ENCODE results near the gene MKNK2. TPM values are rescaled to one million over a fixed set of nuclear protein-coding genes. Genes with fewer than 3 reads are reported as not detected.
"Not testable (repeated sequence)": the region's sequence is repeated elsewhere in the genome, so short reads cannot be mapped to it uniquely, and the experiment has no call there.

The MKNK2 gene
- total RNA-seq, 1 donor from 2014 or later, result 154 TPM

- no peak for TF ChIP-seq CTCF (conservative IDR thresholded peaks at IDR 0.05; ENCODE audit: low read depth, low read length)
- H3K4me3 ChIP-seq (ENCODE audit: low read depth, low read length), result no peak overlapping the region
- no peak for DNase-seq (ENCODE audit: low read depth)
Observed at GRCh38 chr19:1991018-1991913, 59.8 kb downstream of the MKNK2 start.

- no peak overlapping the region for H3K4me3 ChIP-seq (ENCODE audit: low read depth, low read length)
- TF ChIP-seq CTCF (conservative IDR thresholded peaks at IDR 0.05; ENCODE audit: low read depth, low read length), result no peak
- DNase-seq (ENCODE audit: low read depth), result no peak
Observed at GRCh38 chr19:1990230-1991017, 60.6 kb downstream of the MKNK2 start.

GRCh38 chr19:1989513-1990229 is 61.4 kb downstream of the MKNK2 start:
- TF ChIP-seq CTCF (conservative IDR thresholded peaks at IDR 0.05; ENCODE audit: low read depth, low read length), result no peak
- DNase-seq (ENCODE audit: low read depth), result no peak
- H3K4me3 ChIP-seq (ENCODE audit: low read depth, low read length), result no peak overlapping the region

DNA sequence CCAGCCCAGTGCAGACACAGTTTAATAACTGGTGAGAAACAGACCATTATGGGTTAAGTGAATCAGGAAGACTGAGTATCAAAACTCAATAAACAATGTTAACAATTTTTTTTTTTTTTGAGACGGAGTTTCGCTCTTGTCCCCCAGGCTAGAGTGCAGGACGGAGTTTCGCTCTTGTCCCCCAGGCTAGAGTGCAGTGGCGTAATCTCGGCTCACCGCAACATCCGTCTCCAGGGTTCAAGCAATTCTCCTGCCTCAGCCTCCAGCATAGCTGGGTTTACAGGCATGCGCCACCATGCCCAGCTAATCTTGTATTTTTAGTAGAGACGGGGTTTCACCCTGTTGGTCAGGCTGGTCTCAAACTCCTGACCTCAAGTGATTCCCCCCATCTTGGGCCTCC is 62.6 kb downstream of the MKNK2 start:
- H3K4me3 ChIP-seq (ENCODE audit: low read depth, low read length); DNase-seq (ENCODE audit: low read depth): not testable (repeated sequence)

Other genes with a start within 250 kb of the MKNK2 start
- 1.7 and 4.6 TPM in 2 replicates for gene ATP8B3, start 239.0 kb downstream of the MKNK2 start, total RNA-seq
- 14.5 and 18.4 TPM in 2 replicates for gene REXO1, start 202.8 kb downstream of the MKNK2 start, total RNA-seq
- gene KLF16, start 187.7 kb downstream of the MKNK2 start, total RNA-seq, result 28.1 and 28.8 TPM in 2 replicates
- 83.4 and 112 TPM in 2 replicates for gene ABHD17A, start 165.7 kb downstream of the MKNK2 start, total RNA-seq
- 10.3 and 12.6 TPM in 2 replicates for gene ADAT3, start 145.8 kb downstream of the MKNK2 start, total RNA-seq
- gene SCAMP4, start 145.8 kb downstream of the MKNK2 start, total RNA-seq, result 108 and 134 TPM in 2 replicates
- 82.9 and 85.4 TPM in 2 replicates for gene CSNK1G2, start 110.1 kb downstream of the MKNK2 start, total RNA-seq
- 56.2 and 59.7 TPM in 2 replicates for gene BTBD2, start 35.5 kb downstream of the MKNK2 start, total RNA-seq
- 29.9 and 36.0 TPM in 2 replicates for gene MOB3A, start 45.1 kb upstream of the MKNK2 start, total RNA-seq
- gene IZUMO4, start 45.7 kb upstream of the MKNK2 start, total RNA-seq, result 1.0 and 5.2 TPM in 2 replicates
- gene AP3D1, start 100.3 kb upstream of the MKNK2 start, total RNA-seq, result 101 and 141 TPM in 2 replicates
- 13.8 and 36.6 TPM in 2 replicates for gene DOT1L, start 112.7 kb upstream of the MKNK2 start, total RNA-seq
- gene PLEKHJ1, start 185.1 kb upstream of the MKNK2 start, total RNA-seq, result 167 and 208 TPM in 2 replicates
- 51.7 and 61.2 TPM in 2 replicates for gene SF3A2, start 185.6 kb upstream of the MKNK2 start, total RNA-seq
- 0.52 and 1.7 TPM in 2 replicates for gene AMH, start 198.1 kb upstream of the MKNK2 start, total RNA-seq
- 3.5 and 4.1 TPM in 2 replicates for gene JSRP1, start 205.2 kb upstream of the MKNK2 start, total RNA-seq
- gene PEAK3, start 230.9 kb upstream of the MKNK2 start, total RNA-seq, result not detected in 2 replicates